Breast epithelium (tissue), 3 donors: ENCODE results near the gene AEBP2.

Experiments
- POLR2AphosphoS5 ChIP-seq, 3 donors: sonication (generic); formaldehyde crosslinking; IDR thresholded peaks; one replicate each; pipeline ENCODE4 v1.6.1; 2017; ENCODE audit warnings: antibody characterized with exemption in 3 of 3
- TF ChIP-seq, protein P1 (sequence below), 3 donors: fragments of 450-650 bp; IDR thresholded peaks; one replicate each; pipeline ENCODE4 v1.5.1; 2016 to 2017; ENCODE audit warnings: antibody characterized with exemption in 3 of 3, mild to moderate bottlenecking in 3 of 3, moderate library complexity in 3 of 3

DNA sequence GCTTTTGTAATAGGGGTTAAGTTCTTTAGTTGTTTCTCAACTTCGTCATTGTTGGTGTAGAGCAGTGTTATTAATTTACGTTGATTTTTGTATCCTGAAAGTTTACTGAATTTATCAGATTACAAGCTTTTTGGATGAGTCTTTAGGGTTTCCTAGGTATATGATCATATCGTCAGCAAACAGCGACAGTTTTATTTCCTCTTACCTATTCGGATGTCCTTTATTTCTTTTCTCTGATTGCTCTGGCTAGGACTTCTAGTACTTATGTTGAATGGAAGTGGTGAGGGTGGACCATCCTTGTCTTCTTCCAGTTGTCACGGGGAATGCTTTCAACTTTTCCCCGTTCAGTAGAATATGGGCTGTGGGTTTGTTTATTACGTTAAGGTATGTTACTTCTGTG is 37.8 kb downstream of the AEBP2 start:
- TF ChIP-seq, protein P1, sequence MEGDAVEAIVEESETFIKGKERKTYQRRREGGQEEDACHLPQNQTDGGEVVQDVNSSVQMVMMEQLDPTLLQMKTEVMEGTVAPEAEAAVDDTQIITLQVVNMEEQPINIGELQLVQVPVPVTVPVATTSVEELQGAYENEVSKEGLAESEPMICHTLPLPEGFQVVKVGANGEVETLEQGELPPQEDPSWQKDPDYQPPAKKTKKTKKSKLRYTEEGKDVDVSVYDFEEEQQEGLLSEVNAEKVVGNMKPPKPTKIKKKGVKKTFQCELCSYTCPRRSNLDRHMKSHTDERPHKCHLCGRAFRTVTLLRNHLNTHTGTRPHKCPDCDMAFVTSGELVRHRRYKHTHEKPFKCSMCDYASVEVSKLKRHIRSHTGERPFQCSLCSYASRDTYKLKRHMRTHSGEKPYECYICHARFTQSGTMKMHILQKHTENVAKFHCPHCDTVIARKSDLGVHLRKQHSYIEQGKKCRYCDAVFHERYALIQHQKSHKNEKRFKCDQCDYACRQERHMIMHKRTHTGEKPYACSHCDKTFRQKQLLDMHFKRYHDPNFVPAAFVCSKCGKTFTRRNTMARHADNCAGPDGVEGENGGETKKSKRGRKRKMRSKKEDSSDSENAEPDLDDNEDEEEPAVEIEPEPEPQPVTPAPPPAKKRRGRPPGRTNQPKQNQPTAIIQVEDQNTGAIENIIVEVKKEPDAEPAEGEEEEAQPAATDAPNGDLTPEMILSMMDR (IDR thresholded peaks at IDR 0.05), result no peak
- no peak for TF ChIP-seq POLR2AphosphoS5 (IDR thresholded peaks at IDR 0.05)
